Measurements from ENCODE around the gene PCDH1.

DNA sequence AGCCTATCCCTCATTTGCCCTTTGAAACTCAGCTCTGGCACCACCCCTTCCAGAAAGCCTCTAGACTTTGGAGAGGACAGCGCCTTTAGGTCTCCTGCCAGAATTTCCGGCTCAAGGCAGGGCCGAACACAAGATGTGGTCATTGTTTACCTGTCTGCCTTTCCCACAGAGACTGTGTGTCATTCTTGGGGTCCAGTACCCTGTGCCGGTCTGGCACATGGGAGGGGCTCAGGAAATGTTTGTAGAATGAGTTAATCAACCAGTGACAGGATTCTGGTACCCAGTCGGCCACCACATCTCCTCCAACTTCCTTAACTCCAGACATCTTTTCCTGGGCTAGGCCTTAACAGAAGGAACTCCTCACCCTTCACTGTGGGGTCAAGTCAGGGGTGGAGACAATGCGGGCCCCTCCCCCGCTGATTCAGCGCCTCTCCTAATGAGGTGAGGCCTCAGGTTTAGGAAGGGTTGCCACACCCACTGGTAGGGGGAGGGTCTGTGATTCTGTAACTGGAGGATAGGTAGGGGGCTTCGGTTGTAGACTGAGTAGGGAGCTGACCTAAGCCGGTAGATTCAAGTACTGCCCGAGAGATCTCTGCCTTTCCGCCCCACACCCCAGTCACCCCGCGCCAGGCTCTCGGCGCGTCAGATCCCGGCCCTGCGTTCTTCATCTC is 29.3 kb downstream of the PCDH1 start:
- TF ChIP-seq, protein P1, sequence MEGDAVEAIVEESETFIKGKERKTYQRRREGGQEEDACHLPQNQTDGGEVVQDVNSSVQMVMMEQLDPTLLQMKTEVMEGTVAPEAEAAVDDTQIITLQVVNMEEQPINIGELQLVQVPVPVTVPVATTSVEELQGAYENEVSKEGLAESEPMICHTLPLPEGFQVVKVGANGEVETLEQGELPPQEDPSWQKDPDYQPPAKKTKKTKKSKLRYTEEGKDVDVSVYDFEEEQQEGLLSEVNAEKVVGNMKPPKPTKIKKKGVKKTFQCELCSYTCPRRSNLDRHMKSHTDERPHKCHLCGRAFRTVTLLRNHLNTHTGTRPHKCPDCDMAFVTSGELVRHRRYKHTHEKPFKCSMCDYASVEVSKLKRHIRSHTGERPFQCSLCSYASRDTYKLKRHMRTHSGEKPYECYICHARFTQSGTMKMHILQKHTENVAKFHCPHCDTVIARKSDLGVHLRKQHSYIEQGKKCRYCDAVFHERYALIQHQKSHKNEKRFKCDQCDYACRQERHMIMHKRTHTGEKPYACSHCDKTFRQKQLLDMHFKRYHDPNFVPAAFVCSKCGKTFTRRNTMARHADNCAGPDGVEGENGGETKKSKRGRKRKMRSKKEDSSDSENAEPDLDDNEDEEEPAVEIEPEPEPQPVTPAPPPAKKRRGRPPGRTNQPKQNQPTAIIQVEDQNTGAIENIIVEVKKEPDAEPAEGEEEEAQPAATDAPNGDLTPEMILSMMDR (IDR thresholded peaks at IDR 0.05) = no peak
- TF ChIP-seq POLR2A (IDR thresholded peaks at IDR 0.05) = no peak

All from body of pancreas (tissue), 4 donors.